ENCODE measurements around the gene IFNA1. TPM values are rescaled to one million over a fixed set of nuclear protein-coding genes. Genes with fewer than 3 reads are reported as not detected.
"Not testable (repeated sequence)": the region's sequence is repeated elsewhere in the genome, so short reads cannot be mapped to it uniquely, and the experiment has no call there.

The IFNA1 gene
- total and polyA plus RNA-seq, 4 donors = not detected

GRCh38 chr9:21413151-21413550 lies 27.1 kb upstream of the IFNA1 start:
- Histone ChIP-seq H3K27me3 (ENCODE audit: control insufficient read depth, insufficient read depth, low read length) (no peaks in the 10 kb centered on the region), H3K4me1 (ENCODE audit: control insufficient read depth, insufficient read depth, low read length) (no peaks in the 10 kb centered on the region), H3K27ac (ENCODE audit: low read depth, low read length) (no peak overlapping the region), H3K4me3 (ENCODE audit: low read depth, low read length) (no peak overlapping the region), H3K9me3 (ENCODE audit: control insufficient read depth, insufficient read depth, low read length) (no peaks in the 10 kb centered on the region), H3K36me3 (ENCODE audit: control insufficient read depth, insufficient read depth, low read length) (no peaks in the 10 kb centered on the region)
- no peak for DNase-seq (ENCODE audit: low read depth in 4 of 6, low spot score in 6 of 6)
- WGBS (ENCODE audit: insufficient coverage) = no CpG with 5 or more reads among the region's 4 CpGs

GRCh38 chr9:21413624-21414023 lies 26.6 kb upstream of the IFNA1 start:
- H3K9me3 ChIP-seq (ENCODE audit: control insufficient read depth, insufficient read depth, low read length) = no peaks in the 10 kb centered on the region
- 95% methylated on average over 3 of the region's 5 CpGs for WGBS (ENCODE audit: insufficient coverage)

GRCh38 chr9:21414220-21414940 lies 25.9 kb upstream of the IFNA1 start:
- H3K4me3 ChIP-seq (ENCODE audit: low read depth, low read length) = no peak overlapping the region
- no CpG with 5 or more reads among the region's 2 CpGs for WGBS (ENCODE audit: insufficient coverage)
- H3K4me1 ChIP-seq (ENCODE audit: control insufficient read depth, insufficient read depth, low read length) = no peaks in the 10 kb centered on the region
- H3K27ac ChIP-seq (ENCODE audit: low read depth, low read length) = no peak overlapping the region
- no peaks in the 10 kb centered on the region for H3K27me3 ChIP-seq (ENCODE audit: control insufficient read depth, insufficient read depth, low read length)
- no peaks in the 10 kb centered on the region for H3K36me3 ChIP-seq (ENCODE audit: control insufficient read depth, insufficient read depth, low read length)
- DNase-seq (ENCODE audit: low read depth in 4 of 6, low spot score in 6 of 6) = no peak
- H3K9me3 ChIP-seq (ENCODE audit: control insufficient read depth, insufficient read depth, low read length) = no peaks in the 10 kb centered on the region

More at GRCh38 chr9:21413624-21414023, 26.6 kb upstream of the IFNA1 start:
- Histone ChIP-seq H3K36me3 (ENCODE audit: control insufficient read depth, insufficient read depth, low read length) (no peaks in the 10 kb centered on the region), H3K4me3 (ENCODE audit: low read depth, low read length) (no peak overlapping the region), H3K27me3 (ENCODE audit: control insufficient read depth, insufficient read depth, low read length) (no peaks in the 10 kb centered on the region), H3K4me1 (ENCODE audit: control insufficient read depth, insufficient read depth, low read length) (no peaks in the 10 kb centered on the region), H3K27ac (ENCODE audit: low read depth, low read length) (no peak overlapping the region)
- DNase-seq (ENCODE audit: low read depth in 4 of 6, low spot score in 6 of 6) = no peak

- H3K4me3 ChIP-seq (ENCODE audit: low read depth, low read length) = no peak overlapping the region
- H3K36me3 ChIP-seq (ENCODE audit: control insufficient read depth, insufficient read depth, low read length) = no peaks in the 10 kb centered on the region
- peak in 2 of 6 donors; percentile 18 to 78 for DNase-seq (ENCODE audit: low read depth in 4 of 6, low spot score in 6 of 6)
- no peaks in the 10 kb centered on the region for H3K9me3 ChIP-seq (ENCODE audit: control insufficient read depth, insufficient read depth, low read length)
- H3K27ac ChIP-seq (ENCODE audit: low read depth, low read length) = no peak overlapping the region
- H3K4me1 ChIP-seq (ENCODE audit: control insufficient read depth, insufficient read depth, low read length) = no peaks in the 10 kb centered on the region
- H3K27me3 ChIP-seq (ENCODE audit: control insufficient read depth, insufficient read depth, low read length) = no peaks in the 10 kb centered on the region
- WGBS (ENCODE audit: insufficient coverage) = 73% methylated on average over 2 of the region's 5 CpGs
Observed at GRCh38 chr9:21415493-21416267, 24.6 kb upstream of the IFNA1 start.

- no peak overlapping the region for H3K4me3 ChIP-seq (ENCODE audit: low read depth, low read length)
- no peak overlapping the region for H3K27ac ChIP-seq (ENCODE audit: low read depth, low read length)
- no peaks in the 10 kb centered on the region for H3K36me3 ChIP-seq (ENCODE audit: control insufficient read depth, insufficient read depth, low read length)
- no peak for DNase-seq (ENCODE audit: low read depth in 4 of 6, low spot score in 6 of 6)
- no peaks in the 10 kb centered on the region for H3K27me3 ChIP-seq (ENCODE audit: control insufficient read depth, insufficient read depth, low read length)
- peaks cover 1% of the 10 kb centered on the region for H3K9me3 ChIP-seq (ENCODE audit: control insufficient read depth, insufficient read depth, low read length)
- H3K4me1 ChIP-seq (ENCODE audit: control insufficient read depth, insufficient read depth, low read length) = no peaks in the 10 kb centered on the region
- no CpG with 5 or more reads among the region's 1 CpG for WGBS (ENCODE audit: insufficient coverage)
Observed at GRCh38 chr9:21428235-21428634, 12.0 kb upstream of the IFNA1 start.

GRCh38 chr9:21429191-21429590 lies 11.0 kb upstream of the IFNA1 start:
- H3K36me3 ChIP-seq (ENCODE audit: control insufficient read depth, insufficient read depth, low read length) = no peaks in the 10 kb centered on the region
- no peak overlapping the region for H3K4me3 ChIP-seq (ENCODE audit: low read depth, low read length)
- no peaks in the 10 kb centered on the region for H3K27me3 ChIP-seq (ENCODE audit: control insufficient read depth, insufficient read depth, low read length)
- no peak for DNase-seq (ENCODE audit: low read depth in 4 of 6, low spot score in 6 of 6)
- no peak overlapping the region for H3K27ac ChIP-seq (ENCODE audit: low read depth, low read length)
- WGBS (ENCODE audit: insufficient coverage) = no CpG with 5 or more reads among the region's 2 CpGs
- H3K9me3 ChIP-seq (ENCODE audit: control insufficient read depth, insufficient read depth, low read length) = peaks cover 1% of the 10 kb centered on the region
- no peaks in the 10 kb centered on the region for H3K4me1 ChIP-seq (ENCODE audit: control insufficient read depth, insufficient read depth, low read length)

- Histone ChIP-seq H3K27me3 (ENCODE audit: control insufficient read depth, insufficient read depth, low read length) (no peaks in the 10 kb centered on the region), H3K4me1 (ENCODE audit: control insufficient read depth, insufficient read depth, low read length) (no peaks in the 10 kb centered on the region), H3K36me3 (ENCODE audit: control insufficient read depth, insufficient read depth, low read length) (no peaks in the 10 kb centered on the region), H3K9me3 (ENCODE audit: control insufficient read depth, insufficient read depth, low read length) (peaks cover 1% of the 10 kb centered on the region), H3K27ac (ENCODE audit: low read depth, low read length) (no peak overlapping the region), H3K4me3 (ENCODE audit: low read depth, low read length) (no peak overlapping the region)
- no peak for DNase-seq (ENCODE audit: low read depth in 4 of 6, low spot score in 6 of 6)
- WGBS (ENCODE audit: insufficient coverage) = no CpG with 5 or more reads among the region's 2 CpGs
Observed at GRCh38 chr9:21432672-21433425, 7.4 kb upstream of the IFNA1 start.

- H3K36me3 ChIP-seq (ENCODE audit: control insufficient read depth, insufficient read depth, low read length) = no peaks in the 10 kb centered on the region
- H3K27me3 ChIP-seq (ENCODE audit: control insufficient read depth, insufficient read depth, low read length) = no peaks in the 10 kb centered on the region
- no peak overlapping the region for H3K27ac ChIP-seq (ENCODE audit: low read depth, low read length)
- WGBS (ENCODE audit: insufficient coverage) = 46% methylated on average over 4 of the region's 9 CpGs
- H3K4me1 ChIP-seq (ENCODE audit: control insufficient read depth, insufficient read depth, low read length) = no peaks in the 10 kb centered on the region
- H3K4me3 ChIP-seq (ENCODE audit: low read depth, low read length) = no peak overlapping the region
- DNase-seq (ENCODE audit: low read depth in 4 of 6, low spot score in 6 of 6) = peak in 4 of 6 donors; percentile 4 to 78 (median 40)
- H3K9me3 ChIP-seq (ENCODE audit: control insufficient read depth, insufficient read depth, low read length) = peaks cover 1% of the 10 kb centered on the region
Observed at GRCh38 chr9:21434202-21435014, 5.8 kb upstream of the IFNA1 start.

GRCh38 chr9:21435015-21435383 lies 5.2 kb upstream of the IFNA1 start:
- not testable (repeated sequence) for H3K4me1 ChIP-seq (ENCODE audit: control insufficient read depth, insufficient read depth, low read length); H3K36me3 ChIP-seq (ENCODE audit: control insufficient read depth, insufficient read depth, low read length); H3K27ac ChIP-seq (ENCODE audit: low read depth, low read length); H3K9me3 ChIP-seq (ENCODE audit: control insufficient read depth, insufficient read depth, low read length); H3K4me3 ChIP-seq (ENCODE audit: low read depth, low read length); DNase-seq (ENCODE audit: low read depth in 4 of 6, low spot score in 6 of 6); H3K27me3 ChIP-seq (ENCODE audit: control insufficient read depth, insufficient read depth, low read length)
- WGBS (ENCODE audit: insufficient coverage) = no CpG with 5 or more reads among the region's 7 CpGs

Data from spinal cord (tissue), 10 donors.